ENCODE measurements around the gene ZNF35.
"Not testable (repeated sequence)": the region's sequence is repeated elsewhere in the genome, so short reads cannot be mapped to it uniquely, and the experiment has no call there.

ZNF35 gene

DNA sequence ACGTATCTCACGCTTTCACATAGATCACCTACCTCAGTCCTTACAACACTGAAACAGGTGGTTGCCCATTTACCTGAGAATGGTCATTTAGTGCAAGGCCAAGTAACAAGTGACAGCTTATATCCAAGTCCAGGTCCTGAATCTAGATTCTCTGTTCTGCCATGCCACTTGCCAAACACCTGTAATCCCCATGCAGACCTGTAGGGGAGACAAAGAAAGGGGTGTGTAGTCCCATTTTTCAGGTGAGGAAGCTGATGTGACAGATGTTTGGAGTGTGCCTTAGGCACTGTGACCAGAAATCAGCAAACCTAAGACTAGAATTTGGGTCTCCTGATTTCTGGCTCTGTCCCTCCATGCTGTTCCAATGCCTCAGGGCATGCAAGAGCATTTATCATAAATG is 12.7 kb downstream of the ZNF35 start:
- Histone ChIP-seq H3K36me3 (ENCODE audit: control insufficient read depth in 4 of 4, insufficient read depth in 4 of 4, low read length in 3 of 4) (peaks cover 33 to 51% (median 45%) of the 10 kb centered on the region in 4 experiments), H3K4me3 (ENCODE audit: control insufficient read depth in 1 of 7, extremely low read depth in 1 of 7, insufficient read depth in 4 of 7, low read depth in 2 of 7, low read length in 6 of 7) (no peak overlapping the region), H3K27me3 (replicated peaks in 2 of 5; ENCODE audit: control insufficient read depth in 4 of 5, insufficient read depth in 5 of 5, low read length in 4 of 5) (no peaks in the 10 kb centered on the region), H3K4me1 (ENCODE audit: control extremely low read depth in 1 of 4, control insufficient read depth in 4 of 4, insufficient read depth in 4 of 4, low read length in 3 of 4) (no peaks in the 10 kb centered on the region), H3K9me3 (ENCODE audit: control extremely low read depth in 1 of 5, control insufficient read depth in 4 of 5, insufficient read depth in 2 of 5, low read depth in 1 of 5, low read length in 4 of 5) (peaks cover 17 to 60% (median 30%) of the 10 kb centered on the region in 5 experiments), H3K27ac (ENCODE audit: insufficient read depth in 1 of 2, low read depth in 1 of 2, low read length in 2 of 2, poor library complexity in 1 of 2, severe bottlenecking in 2 of 2) (no peak overlapping the region)
- no peak for DNase-seq
- ChIA-PET CTCF (no interaction called here), POLR2A (no interaction called here)
- WGBS (ENCODE audit: insufficient coverage): 100% methylated on average over 2 of the region's 2 CpGs

DNA sequence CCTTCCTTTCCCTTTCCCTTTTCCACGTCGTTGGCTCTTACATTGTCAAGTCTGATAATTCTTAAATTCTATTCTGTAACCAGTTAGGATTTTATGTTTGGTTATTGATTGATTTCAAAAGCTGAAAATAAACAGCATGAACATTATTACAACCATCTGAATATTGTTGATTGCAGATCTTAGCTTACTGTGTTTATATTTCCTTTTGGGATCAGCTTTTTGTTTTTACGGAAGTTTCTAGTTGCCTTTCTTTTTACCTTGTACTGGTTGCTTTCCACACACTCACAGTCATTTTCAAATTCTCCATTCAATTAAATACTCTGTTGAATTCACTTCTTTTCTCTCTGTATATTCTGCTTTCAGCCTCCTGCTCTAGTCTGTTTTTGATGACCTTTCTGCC is 16.6 kb downstream of the ZNF35 start:
- H3K27me3 ChIP-seq (replicated peaks in 2 of 5; ENCODE audit: control insufficient read depth in 4 of 5, insufficient read depth in 5 of 5, low read length in 4 of 5): no peaks in the 10 kb centered on the region
- POLR2A ChIA-PET: no interaction called here
- H3K4me1 ChIP-seq (ENCODE audit: control extremely low read depth in 1 of 4, control insufficient read depth in 4 of 4, insufficient read depth in 4 of 4, low read length in 3 of 4): no peaks in the 10 kb centered on the region
- H3K27ac ChIP-seq (ENCODE audit: insufficient read depth in 1 of 2, low read depth in 1 of 2, low read length in 2 of 2, poor library complexity in 1 of 2, severe bottlenecking in 2 of 2): no peak overlapping the region
- H3K9me3 ChIP-seq (ENCODE audit: control extremely low read depth in 1 of 5, control insufficient read depth in 4 of 5, insufficient read depth in 2 of 5, low read depth in 1 of 5, low read length in 4 of 5): peaks cover 3 to 31% (median 9%) of the 10 kb centered on the region in 5 experiments
- peaks cover 9 to 13% (median 11%) of the 10 kb centered on the region in 4 experiments for H3K36me3 ChIP-seq (ENCODE audit: control insufficient read depth in 4 of 4, insufficient read depth in 4 of 4, low read length in 3 of 4)
- WGBS (ENCODE audit: insufficient coverage): 100% methylated on average over 1 of the region's 3 CpGs
- no peak overlapping the region for H3K4me3 ChIP-seq (ENCODE audit: control insufficient read depth in 1 of 7, extremely low read depth in 1 of 7, insufficient read depth in 4 of 7, low read depth in 2 of 7, low read length in 6 of 7)
- CTCF ChIA-PET: no interaction called here
- no peak for DNase-seq

DNA sequence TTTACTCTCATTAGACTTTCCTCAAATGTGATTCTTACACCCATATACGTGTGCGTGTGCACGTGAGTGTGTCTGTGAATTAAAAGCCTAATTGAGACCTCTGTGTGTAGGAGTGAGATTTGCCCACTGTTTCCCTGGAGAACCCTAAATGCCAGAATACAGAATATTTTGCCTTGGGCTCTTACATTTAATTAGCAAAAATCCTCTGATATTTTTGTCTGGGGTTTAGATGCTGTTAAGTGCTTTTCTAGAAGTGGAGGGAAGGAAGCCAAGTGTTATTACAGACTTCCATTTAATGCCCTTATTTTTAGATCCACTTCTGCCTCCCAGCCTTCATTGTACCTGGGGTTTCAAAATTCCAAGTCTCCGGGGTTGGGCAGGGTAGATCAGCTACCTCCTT is 17.8 kb downstream of the ZNF35 start:
- Histone ChIP-seq H3K4me3 (ENCODE audit: control insufficient read depth in 1 of 7, extremely low read depth in 1 of 7, insufficient read depth in 4 of 7, low read depth in 2 of 7, low read length in 6 of 7) (no peak overlapping the region), H3K4me1 (ENCODE audit: control extremely low read depth in 1 of 4, control insufficient read depth in 4 of 4, insufficient read depth in 4 of 4, low read length in 3 of 4) (no peaks in the 10 kb centered on the region), H3K27ac (ENCODE audit: insufficient read depth in 1 of 2, low read depth in 1 of 2, low read length in 2 of 2, poor library complexity in 1 of 2, severe bottlenecking in 2 of 2) (no peak overlapping the region), H3K9me3 (ENCODE audit: control extremely low read depth in 1 of 5, control insufficient read depth in 4 of 5, insufficient read depth in 2 of 5, low read depth in 1 of 5, low read length in 4 of 5) (peaks cover 0 to 26% (median 3%) of the 10 kb centered on the region in 5 experiments), H3K36me3 (ENCODE audit: control insufficient read depth in 4 of 4, insufficient read depth in 4 of 4, low read length in 3 of 4) (peaks cover under 1 to 2% (median 1%) of the 10 kb centered on the region in 4 experiments), H3K27me3 (replicated peaks in 2 of 5; ENCODE audit: control insufficient read depth in 4 of 5, insufficient read depth in 5 of 5, low read length in 4 of 5) (no peaks in the 10 kb centered on the region)
- WGBS (ENCODE audit: insufficient coverage): 100% methylated on average over 1 of the region's 4 CpGs
- DNase-seq: no peak
- ChIA-PET CTCF (no interaction called here), POLR2A (no interaction called here)

DNA sequence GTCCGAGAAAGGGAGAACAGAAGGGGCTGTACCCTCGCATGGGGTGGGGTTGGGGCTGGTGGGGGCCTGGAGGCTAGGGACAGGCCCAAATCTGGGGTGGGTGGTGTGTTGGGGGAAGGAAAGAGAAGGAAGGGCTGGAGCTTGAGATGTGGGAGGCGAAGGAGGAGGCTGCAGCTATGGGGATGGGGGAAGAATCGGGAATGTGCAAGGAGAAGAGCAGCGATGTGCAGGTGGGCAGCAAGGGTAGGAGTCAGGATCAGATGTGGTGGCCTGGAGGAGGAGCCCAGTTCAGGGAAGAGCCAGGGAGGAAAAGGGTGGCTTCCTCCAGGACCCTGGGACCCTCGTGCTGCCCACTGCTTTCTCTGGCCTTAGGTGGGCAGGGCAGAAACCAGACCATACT is 21.2 kb downstream of the ZNF35 start:
- H3K27ac ChIP-seq (ENCODE audit: insufficient read depth in 1 of 2, low read depth in 1 of 2, low read length in 2 of 2, poor library complexity in 1 of 2, severe bottlenecking in 2 of 2): no peak overlapping the region
- WGBS (ENCODE audit: insufficient coverage): 95% methylated on average over 6 of the region's 6 CpGs
- peaks cover 0 to 4% (median 0%) of the 10 kb centered on the region in 4 experiments for H3K36me3 ChIP-seq (ENCODE audit: control insufficient read depth in 4 of 4, insufficient read depth in 4 of 4, low read length in 3 of 4)
- H3K4me1 ChIP-seq (ENCODE audit: control extremely low read depth in 1 of 4, control insufficient read depth in 4 of 4, insufficient read depth in 4 of 4, low read length in 3 of 4): no peaks in the 10 kb centered on the region
- H3K9me3 ChIP-seq (ENCODE audit: control extremely low read depth in 1 of 5, control insufficient read depth in 4 of 5, insufficient read depth in 2 of 5, low read depth in 1 of 5, low read length in 4 of 5): peaks cover 0 to 38% (median 2%) of the 10 kb centered on the region in 5 experiments
- CTCF ChIA-PET: no interaction called here
- H3K27me3 ChIP-seq (replicated peaks in 2 of 5; ENCODE audit: control insufficient read depth in 4 of 5, insufficient read depth in 5 of 5, low read length in 4 of 5): no peaks in the 10 kb centered on the region
- no peak overlapping the region for H3K4me3 ChIP-seq (ENCODE audit: control insufficient read depth in 1 of 7, extremely low read depth in 1 of 7, insufficient read depth in 4 of 7, low read depth in 2 of 7, low read length in 6 of 7)
- POLR2A ChIA-PET: no interaction called here
- no peak for DNase-seq

DNA sequence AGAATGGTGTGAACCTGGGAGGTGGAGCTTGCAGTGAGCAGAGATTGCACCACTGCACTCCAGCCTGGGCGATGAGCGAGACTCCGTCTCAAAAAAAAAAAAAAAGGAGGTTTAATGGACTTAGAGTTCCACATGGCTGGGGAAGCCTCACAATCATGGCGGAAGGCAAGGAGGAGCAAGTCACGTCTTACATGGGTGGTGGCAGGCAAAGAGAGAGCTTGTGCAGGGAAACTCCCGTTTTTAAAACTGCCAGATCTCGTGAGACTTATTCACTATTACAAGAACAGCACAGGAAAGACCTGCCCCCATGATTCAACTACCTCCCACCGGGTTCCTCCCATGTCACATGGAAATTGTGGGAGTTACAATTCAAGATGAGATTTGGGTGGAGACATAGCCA is 24.9 kb downstream of the ZNF35 start:
- peaks cover 0 to 52% (median 5%) of the 10 kb centered on the region in 5 experiments for H3K9me3 ChIP-seq (ENCODE audit: control extremely low read depth in 1 of 5, control insufficient read depth in 4 of 5, insufficient read depth in 2 of 5, low read depth in 1 of 5, low read length in 4 of 5)
- H3K27me3 ChIP-seq (replicated peaks in 2 of 5; ENCODE audit: control insufficient read depth in 4 of 5, insufficient read depth in 5 of 5, low read length in 4 of 5); POLR2A ChIA-PET; CTCF ChIA-PET; H3K36me3 ChIP-seq (ENCODE audit: control insufficient read depth in 4 of 4, insufficient read depth in 4 of 4, low read length in 3 of 4); DNase-seq; H3K4me3 ChIP-seq (ENCODE audit: control insufficient read depth in 1 of 7, extremely low read depth in 1 of 7, insufficient read depth in 4 of 7, low read depth in 2 of 7, low read length in 6 of 7); H3K27ac ChIP-seq (ENCODE audit: insufficient read depth in 1 of 2, low read depth in 1 of 2, low read length in 2 of 2, poor library complexity in 1 of 2, severe bottlenecking in 2 of 2); H3K4me1 ChIP-seq (ENCODE audit: control extremely low read depth in 1 of 4, control insufficient read depth in 4 of 4, insufficient read depth in 4 of 4, low read length in 3 of 4): not testable (repeated sequence)
- WGBS (ENCODE audit: insufficient coverage): 100% methylated on average over 3 of the region's 8 CpGs

DNA sequence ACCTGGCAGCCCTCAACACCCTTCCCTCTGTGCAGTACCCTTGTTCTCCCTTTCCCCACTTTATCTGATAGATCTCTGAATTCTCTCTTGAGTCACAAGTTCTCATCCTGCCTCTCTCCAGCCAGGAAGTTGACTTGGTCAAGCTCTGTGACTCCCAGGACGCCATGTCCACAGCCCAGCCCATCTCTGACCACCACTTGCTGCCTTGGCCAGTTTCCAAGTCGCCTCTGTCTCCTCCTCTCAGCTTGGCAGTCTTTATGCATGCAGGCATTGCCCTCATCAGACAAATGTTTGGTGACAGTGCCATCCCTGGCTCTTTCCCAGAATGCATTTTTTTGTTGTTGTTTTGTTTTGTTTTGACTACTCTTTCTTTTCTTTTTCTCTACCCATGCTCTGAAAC is 25.7 kb downstream of the ZNF35 start:
- Histone ChIP-seq H3K27ac (ENCODE audit: insufficient read depth in 1 of 2, low read depth in 1 of 2, low read length in 2 of 2, poor library complexity in 1 of 2, severe bottlenecking in 2 of 2) (no peak overlapping the region), H3K36me3 (ENCODE audit: control insufficient read depth in 4 of 4, insufficient read depth in 4 of 4, low read length in 3 of 4) (peaks cover 0 to 4% (median 0%) of the 10 kb centered on the region in 4 experiments), H3K4me3 (ENCODE audit: control insufficient read depth in 1 of 7, extremely low read depth in 1 of 7, insufficient read depth in 4 of 7, low read depth in 2 of 7, low read length in 6 of 7) (no peak overlapping the region), H3K9me3 (ENCODE audit: control extremely low read depth in 1 of 5, control insufficient read depth in 4 of 5, insufficient read depth in 2 of 5, low read depth in 1 of 5, low read length in 4 of 5) (peaks cover 0 to 55% (median 5%) of the 10 kb centered on the region in 5 experiments), H3K27me3 (replicated peaks in 2 of 5; ENCODE audit: control insufficient read depth in 4 of 5, insufficient read depth in 5 of 5, low read length in 4 of 5) (no peaks in the 10 kb centered on the region), H3K4me1 (ENCODE audit: control extremely low read depth in 1 of 4, control insufficient read depth in 4 of 4, insufficient read depth in 4 of 4, low read length in 3 of 4) (no peaks in the 10 kb centered on the region)
- no peak for DNase-seq
- WGBS (ENCODE audit: insufficient coverage): 54% methylated on average over 2 of the region's 2 CpGs
- CTCF ChIA-PET: no interaction called here
- POLR2A ChIA-PET: no interaction called here

DNA sequence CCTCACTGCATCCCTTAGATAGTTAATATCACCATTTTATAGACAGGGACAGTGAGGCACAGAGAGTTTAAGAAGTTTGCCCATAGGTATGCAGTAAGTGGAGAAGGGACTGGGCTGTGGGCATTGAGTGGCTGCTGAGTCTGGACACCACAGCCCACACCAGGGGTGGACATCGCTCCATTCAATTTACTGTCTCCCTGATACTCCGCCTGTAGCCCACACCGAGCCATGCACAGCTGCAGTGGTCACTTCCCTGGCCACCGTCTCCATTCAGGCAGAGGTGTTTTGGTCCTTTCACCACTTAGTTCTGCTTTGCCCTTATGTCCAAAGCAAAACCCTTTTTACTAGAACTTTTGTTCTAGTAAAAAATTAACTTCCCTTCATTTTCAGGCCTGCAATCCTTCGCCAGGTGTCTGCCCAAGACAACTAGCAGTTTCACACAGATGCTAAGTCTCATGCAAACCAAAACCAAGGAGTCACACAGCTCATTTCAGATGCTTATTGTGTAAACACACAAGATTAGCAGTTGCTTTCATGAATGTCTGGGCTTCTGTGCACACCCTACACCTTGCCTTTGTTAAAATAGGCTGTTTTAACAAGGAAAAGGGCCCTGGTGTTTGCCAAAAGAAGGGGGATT is 30.1 kb downstream of the ZNF35 start:
- CTCF ChIA-PET: no interaction called here
- 100% methylated on average over 3 of the region's 5 CpGs for WGBS (ENCODE audit: insufficient coverage)

More for the DNA sequence above, 30.1 kb downstream of the ZNF35 start:
- H3K9me3 ChIP-seq (ENCODE audit: control extremely low read depth in 1 of 5, control insufficient read depth in 4 of 5, insufficient read depth in 2 of 5, low read depth in 1 of 5, low read length in 4 of 5): peaks cover 8 to 71% (median 14%) of the 10 kb centered on the region in 5 experiments
- H3K27me3 ChIP-seq (replicated peaks in 2 of 5; ENCODE audit: control insufficient read depth in 4 of 5, insufficient read depth in 5 of 5, low read length in 4 of 5): no peaks in the 10 kb centered on the region
- H3K4me1 ChIP-seq (ENCODE audit: control extremely low read depth in 1 of 4, control insufficient read depth in 4 of 4, insufficient read depth in 4 of 4, low read length in 3 of 4): no peaks in the 10 kb centered on the region
- DNase-seq: no peak
- H3K4me3 ChIP-seq (ENCODE audit: control insufficient read depth in 1 of 7, extremely low read depth in 1 of 7, insufficient read depth in 4 of 7, low read depth in 2 of 7, low read length in 6 of 7): no peak overlapping the region
- POLR2A ChIA-PET: no interaction called here
- H3K27ac ChIP-seq (ENCODE audit: insufficient read depth in 1 of 2, low read depth in 1 of 2, low read length in 2 of 2, poor library complexity in 1 of 2, severe bottlenecking in 2 of 2): no peak overlapping the region
- peaks cover 0 to 30% (median 4%) of the 10 kb centered on the region in 4 experiments for H3K36me3 ChIP-seq (ENCODE audit: control insufficient read depth in 4 of 4, insufficient read depth in 4 of 4, low read length in 3 of 4)

Data from common myeloid progenitor, CD34-positive (primary cell).